ENCODE measurements around the gene PCBP2.

- TF ChIP-seq CTCF (conservative IDR thresholded peaks at IDR 0.05; ENCODE audit: low read length): no peak
- TF ChIP-seq EZH2phosphoT487 (IDR thresholded peaks at IDR 0.05; ENCODE audit: borderline replicate concordance, low read depth, low read length): no peak
These were observed 62.9 kb downstream of the PCBP2 start for GRCh38 chr12:53514628-53515290.

Data from OCI-LY7 (cell line).